RWPE1 (cell line): ENCODE measurements around the gene TRIM66.

Experiments
- CTCF ChIA-PET: fragments of 350-600 bp; sonication (Branson Sonifier 250); formaldehyde crosslinking; extraction: SDS; loops from one replicate; lab custom pipeline; 2021; lab: Yijun Ruan, JAX
- POLR2A ChIA-PET: fragments of 400-600 bp; formaldehyde crosslinking; extraction: SDS; loops from one replicate; lab custom pipeline; 2020; ENCODE audit warnings: antibody characterized with exemption; ENCODE audit not compliant: low non-redundant PET; lab: Yijun Ruan, JAX
- DNase-seq: peaks from one replicate; pipeline ENCODE4 v3.0.0; 2012; ENCODE audit warnings: low spot score
- H3K27ac ChIP-seq: fragments of 450-650 bp; 2 replicates; pipeline ENCODE4 v1.5.1; 2017
- TF ChIP-seq, protein P1 (sequence below): fragments of 450-650 bp; conservative IDR thresholded peaks from 2 replicates; pipeline ENCODE4 v1.5.1; 2017; ENCODE audit warnings: low read depth, mild to moderate bottlenecking

Gene TRIM66

DNA sequence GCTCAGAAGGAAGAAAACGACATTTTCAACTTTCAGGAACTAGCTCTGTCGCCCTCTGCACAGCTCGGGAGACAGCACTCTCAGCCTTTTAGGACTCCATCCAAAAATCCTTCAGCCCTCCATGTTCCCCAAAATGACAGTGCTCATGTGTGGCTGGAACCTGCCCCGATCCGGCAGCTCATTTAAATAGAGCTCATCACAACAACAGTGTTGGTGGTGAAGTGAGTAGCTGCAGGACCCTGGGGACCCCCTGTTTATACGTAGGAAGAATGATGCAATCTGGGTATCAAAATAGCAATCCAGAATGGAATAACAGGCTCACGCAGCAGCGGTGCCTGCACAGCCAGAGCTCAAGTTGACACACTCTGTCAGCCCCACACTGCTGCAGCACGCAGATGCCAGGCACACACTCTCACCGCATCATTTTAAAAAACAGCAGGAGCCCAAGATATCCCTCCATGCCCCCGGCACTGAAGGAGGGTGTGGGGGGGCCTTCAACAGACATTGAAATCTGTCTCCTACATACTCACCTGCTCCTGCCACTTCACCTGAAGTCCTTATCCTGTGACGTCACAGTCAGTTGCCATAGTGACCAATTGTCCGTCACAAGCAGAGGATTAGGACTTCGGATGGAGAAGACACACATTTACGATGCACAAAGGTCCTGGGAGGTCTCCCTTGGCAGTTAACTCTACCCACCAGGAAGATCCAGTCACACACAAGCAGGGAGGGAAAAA, 24.0 kb downstream of the TRIM66 start:
- POLR2A ChIA-PET: no interaction called here
- CTCF ChIA-PET: no interaction called here

GRCh38 chr11:8656291-8656690, 26.2 kb downstream of the TRIM66 start:
- H3K27ac ChIP-seq: no peak overlapping the region
- ChIA-PET POLR2A (no interaction called here), CTCF (no interaction called here)
- TF ChIP-seq, protein P1, sequence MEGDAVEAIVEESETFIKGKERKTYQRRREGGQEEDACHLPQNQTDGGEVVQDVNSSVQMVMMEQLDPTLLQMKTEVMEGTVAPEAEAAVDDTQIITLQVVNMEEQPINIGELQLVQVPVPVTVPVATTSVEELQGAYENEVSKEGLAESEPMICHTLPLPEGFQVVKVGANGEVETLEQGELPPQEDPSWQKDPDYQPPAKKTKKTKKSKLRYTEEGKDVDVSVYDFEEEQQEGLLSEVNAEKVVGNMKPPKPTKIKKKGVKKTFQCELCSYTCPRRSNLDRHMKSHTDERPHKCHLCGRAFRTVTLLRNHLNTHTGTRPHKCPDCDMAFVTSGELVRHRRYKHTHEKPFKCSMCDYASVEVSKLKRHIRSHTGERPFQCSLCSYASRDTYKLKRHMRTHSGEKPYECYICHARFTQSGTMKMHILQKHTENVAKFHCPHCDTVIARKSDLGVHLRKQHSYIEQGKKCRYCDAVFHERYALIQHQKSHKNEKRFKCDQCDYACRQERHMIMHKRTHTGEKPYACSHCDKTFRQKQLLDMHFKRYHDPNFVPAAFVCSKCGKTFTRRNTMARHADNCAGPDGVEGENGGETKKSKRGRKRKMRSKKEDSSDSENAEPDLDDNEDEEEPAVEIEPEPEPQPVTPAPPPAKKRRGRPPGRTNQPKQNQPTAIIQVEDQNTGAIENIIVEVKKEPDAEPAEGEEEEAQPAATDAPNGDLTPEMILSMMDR: no peak
- no peak for DNase-seq

More for the DNA sequence above, 24.0 kb downstream of the TRIM66 start:
- no peak overlapping the region for H3K27ac ChIP-seq
- TF ChIP-seq, protein P1: no peak
- DNase-seq: no peak

GRCh38 chr11:8654503-8654902, 28.0 kb downstream of the TRIM66 start:
- H3K27ac ChIP-seq: no peak overlapping the region
- TF ChIP-seq, protein P1: no peak
- ChIA-PET CTCF (no interaction called here), POLR2A (no interaction called here)
- no peak for DNase-seq

DNA sequence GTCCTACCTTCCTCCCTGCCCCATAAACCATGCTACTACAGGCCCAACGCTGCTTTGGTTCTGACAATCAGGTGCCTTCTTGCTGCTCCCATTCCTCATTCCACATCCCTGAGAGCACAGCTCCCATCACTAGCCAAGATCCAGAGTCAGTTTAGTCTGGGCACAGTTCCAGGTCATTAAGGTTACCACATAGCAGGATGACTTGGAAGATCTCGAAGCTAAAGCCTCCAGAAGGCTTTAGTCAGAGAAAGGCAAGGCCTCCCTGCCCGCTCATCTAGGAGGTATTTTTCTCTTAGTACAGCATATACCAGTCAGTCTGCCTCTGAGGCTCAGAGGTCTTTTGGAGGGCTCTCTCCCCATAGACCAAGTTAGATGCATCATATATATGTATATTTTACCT, 30.3 kb downstream of the TRIM66 start:
- peak; percentile 51 for DNase-seq
- TF ChIP-seq, protein P1: no peak
- CTCF ChIA-PET: interaction anchor here (0.7 kb wide), 1 partner anchor 319 kb away, joined by 3 read pairs; no protein-coding TSS in a partner anchor
- peak overlapping the region; percentile 40; the same call in 1 of the 2 replicates for H3K27ac ChIP-seq
- POLR2A ChIA-PET: no interaction called here

DNA sequence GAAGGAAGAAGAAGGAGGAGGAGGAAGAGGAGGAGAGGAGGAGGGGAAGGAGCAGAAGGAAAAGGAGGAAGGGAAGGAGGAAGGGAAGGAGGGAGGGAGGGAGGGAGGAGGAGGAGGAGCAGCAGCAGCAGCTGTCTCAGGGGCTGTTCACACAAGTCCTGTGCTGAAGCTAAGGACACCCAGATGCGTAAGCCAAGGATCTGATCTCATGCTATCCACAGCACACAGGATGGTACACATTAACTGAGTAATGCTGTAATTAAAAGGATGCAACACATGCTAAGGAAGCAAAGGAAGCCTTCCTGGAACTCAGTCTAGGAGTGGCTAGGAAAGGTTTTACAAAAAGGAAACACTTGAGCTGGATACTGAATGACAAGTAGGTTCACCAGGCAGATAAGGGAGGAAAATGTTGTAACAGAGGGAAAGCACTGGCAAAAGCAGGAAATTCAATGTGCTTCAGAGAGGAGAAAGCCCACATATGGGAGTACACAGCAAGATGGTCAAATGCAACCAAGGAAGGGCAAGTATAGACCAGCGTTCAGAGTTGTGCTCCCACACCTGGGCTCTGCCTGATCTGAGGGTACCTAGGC, 32.0 kb downstream of the TRIM66 start:
- peak overlapping the region; percentile 36; the same call in 1 of the 2 replicates for H3K27ac ChIP-seq
- ChIA-PET POLR2A (no interaction called here), CTCF (no interaction called here)
- DNase-seq: no peak
- TF ChIP-seq, protein P1: no peak

DNA sequence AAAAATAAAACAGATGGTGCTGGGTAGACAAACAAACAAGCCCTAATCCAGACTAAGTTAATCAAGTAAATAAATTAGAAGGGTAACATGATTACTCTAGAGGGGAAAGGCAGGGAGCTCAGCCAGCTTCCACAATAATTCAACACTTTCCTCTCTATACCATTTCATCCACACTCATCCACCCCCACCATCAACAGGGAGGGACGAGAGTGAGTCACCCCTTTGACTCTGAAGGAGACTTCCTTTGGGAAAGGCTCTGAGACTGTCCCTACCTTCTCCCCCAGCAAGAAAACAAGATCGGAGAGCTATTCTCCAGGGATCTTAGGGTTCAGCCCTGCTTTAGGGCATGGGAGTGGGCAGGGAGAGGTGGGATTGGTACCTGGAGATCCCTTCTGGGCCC, 33.1 kb downstream of the TRIM66 start:
- peak; percentile 72 for DNase-seq
- peak overlapping the region; percentile 36; the same call in 1 of the 2 replicates for H3K27ac ChIP-seq
- ChIA-PET POLR2A (interaction anchor here (1.2 kb wide), 1 partner anchor 33 kb away, joined by 4 read pairs; the partner anchor contains the start of genes RPL27A and TRIM66), CTCF (interaction anchor here (1.2 kb wide), 1 partner anchor 45 kb away, joined by 3 read pairs; no protein-coding TSS in a partner anchor)
- TF ChIP-seq, protein P1: no peak
